ENCODE results near the gene C1GALT1C1L.
"Not testable (repeated sequence)": the region's sequence is repeated elsewhere in the genome, so short reads cannot be mapped to it uniquely, and the experiment has no call there.

C1GALT1C1L gene

GRCh38 chr2:43676322-43677050 lies at the start of gene C1GALT1C1L:
TSS of gene C1GALT1C1L (minus strand) at chr2:43676429. CDS start at chr2:43676322, 107 bp downstream.
- DNase-seq: no peak

DNA sequence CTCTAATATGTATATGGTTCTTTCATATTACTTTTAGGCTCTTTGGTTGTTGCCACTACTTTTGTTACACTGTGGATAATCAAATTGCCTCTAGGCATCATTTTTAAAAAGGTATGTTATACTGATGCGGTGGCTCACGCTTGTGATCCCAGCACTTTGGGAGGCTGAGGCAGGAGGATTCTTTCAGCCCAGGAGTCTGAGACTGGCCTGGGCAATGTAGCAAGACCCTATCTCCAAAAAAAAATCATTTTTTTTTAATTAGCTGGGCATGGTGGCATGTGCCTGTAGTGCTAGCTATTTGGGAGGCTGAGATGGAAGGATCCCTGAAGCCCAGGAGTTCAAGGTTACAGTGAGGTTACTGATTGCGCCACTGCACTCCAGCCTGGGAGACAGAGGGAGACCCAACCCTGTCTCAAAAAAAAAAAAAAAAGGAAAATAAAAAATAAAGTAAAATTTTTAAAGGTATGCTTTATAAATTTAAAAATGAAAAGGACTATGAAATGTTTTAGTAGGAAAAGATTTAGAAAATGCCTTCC lies 49.5 kb upstream of the C1GALT1C1L start:
- no peak for DNase-seq

DNA sequence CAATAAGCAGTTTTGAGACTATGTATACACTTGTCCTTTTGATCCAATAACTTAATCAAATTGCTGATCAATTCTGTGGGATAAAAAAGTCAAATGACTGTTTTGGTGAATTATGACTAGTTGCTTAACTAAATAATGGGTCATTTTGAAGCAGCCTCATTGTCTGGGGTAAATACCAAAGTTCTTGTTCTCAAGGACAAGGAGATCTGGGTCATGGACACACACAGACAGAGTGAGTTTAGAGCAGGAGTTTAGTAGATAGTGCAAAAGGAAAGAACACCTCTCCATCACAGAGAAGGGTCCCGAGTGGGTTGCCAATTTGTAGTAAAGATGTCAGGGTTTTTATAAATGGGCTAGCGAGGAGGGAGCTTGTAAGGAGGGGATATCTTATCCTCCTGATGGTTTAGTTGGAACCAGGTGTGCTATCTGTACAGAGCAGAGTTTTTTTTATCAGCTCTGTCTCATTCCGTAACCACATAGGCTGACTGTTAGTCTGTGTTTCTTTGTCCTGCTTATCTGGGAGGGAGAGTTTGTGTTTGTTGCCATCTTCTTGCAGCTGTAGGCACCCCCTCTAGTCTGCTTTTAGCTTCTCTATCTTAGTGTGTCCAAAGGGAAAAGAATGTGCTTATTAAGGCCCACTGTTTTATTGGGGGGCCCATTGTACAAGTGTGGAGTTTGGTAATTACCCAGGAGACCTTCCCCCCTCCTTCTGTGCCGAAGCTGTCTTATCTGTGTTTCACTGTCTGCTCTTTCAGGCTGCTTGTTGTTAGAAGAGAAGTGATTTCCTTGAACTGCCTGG lies 48.7 kb upstream of the C1GALT1C1L start:
- no peak for DNase-seq

- DNase-seq: no peak
Measured at GRCh38 chr2:43718530-43719124, 42.4 kb upstream of the C1GALT1C1L start.

DNA sequence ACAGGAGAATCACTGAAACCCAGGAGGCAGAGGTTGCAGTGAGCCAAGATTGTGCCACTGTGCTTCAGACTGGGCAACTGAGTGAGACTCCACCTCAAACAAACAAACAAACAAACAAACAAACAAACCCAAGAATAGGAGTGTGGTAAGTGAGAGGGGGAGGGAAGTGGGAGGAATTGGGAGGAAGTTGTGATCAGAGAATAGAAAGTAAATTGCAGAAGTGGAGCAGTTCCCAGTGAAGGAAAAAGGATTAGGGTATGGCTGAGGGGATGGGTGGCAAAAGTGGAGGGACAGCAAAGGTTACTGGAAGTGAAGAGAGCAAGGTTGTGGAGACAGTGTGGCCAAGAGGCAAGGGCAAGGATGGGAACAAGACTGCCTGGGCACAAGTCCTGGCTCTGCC lies 41.1 kb upstream of the C1GALT1C1L start:
- DNase-seq: no peak

- no peak for DNase-seq
Measured at GRCh38 chr2:43715300-43716098, 39.3 kb upstream of the C1GALT1C1L start.

- DNase-seq: no peak
Measured at GRCh38 chr2:43714164-43714563, 37.9 kb upstream of the C1GALT1C1L start.

- DNase-seq: no peak
Measured at GRCh38 chr2:43710866-43711265, 34.6 kb upstream of the C1GALT1C1L start.

DNA sequence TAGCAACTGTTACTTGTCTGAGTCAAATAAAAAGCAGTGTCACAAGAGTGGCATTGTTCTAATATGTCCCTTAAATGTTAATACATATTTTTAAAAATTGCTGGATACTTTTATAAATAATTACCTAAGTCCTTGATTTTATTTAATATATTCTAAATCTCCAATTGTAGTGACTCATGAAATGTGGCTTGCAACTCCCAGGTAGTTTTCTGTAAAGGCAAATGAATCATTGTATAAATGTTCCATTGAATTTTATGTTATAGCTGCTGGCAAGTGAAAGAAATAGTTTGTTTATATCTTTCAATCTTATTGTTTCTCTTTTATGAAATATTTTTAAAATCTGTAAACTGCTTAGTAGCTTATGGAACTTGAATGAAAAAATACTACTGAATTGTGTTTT lies 32.7 kb upstream of the C1GALT1C1L start:
- DNase-seq: no peak

- no peak for DNase-seq
Measured at GRCh38 chr2:43708178-43708577, 31.9 kb upstream of the C1GALT1C1L start.

DNA sequence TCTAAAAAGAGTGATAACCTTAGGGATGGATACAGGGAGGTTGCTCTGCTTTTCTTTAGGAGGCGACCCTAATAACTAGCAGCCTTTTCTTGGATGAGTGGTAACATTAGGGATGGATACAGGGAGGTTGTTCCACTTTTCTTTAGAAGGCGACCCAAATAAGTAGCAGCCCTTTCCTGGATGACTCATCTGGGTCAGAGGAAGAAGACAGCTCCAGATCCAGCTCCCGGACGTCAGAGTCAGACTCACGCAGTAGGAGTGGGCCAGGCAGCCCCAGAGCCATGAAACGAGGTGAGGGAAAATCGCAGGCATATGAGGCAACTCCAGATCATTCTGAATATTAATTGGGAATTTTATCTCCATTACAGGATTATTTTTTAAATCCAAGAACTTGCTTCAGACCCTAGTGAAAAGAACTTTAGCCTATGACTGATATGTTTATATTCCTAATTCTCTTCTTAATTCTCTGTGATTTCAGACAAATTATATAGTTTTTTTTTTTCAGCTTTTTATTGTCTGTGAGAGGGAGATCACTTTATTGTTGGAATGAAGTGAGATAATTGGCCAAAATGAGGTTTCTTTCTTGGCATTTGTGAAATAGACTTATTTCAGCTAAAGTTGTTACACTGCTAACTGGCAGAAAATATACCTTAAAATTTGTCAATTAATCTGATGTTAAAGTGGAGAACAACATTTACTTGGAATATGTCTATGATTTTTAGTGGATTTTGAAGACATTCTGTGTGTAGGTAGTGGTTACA lies 31.2 kb upstream of the C1GALT1C1L start:
- DNase-seq: no peak

DNA sequence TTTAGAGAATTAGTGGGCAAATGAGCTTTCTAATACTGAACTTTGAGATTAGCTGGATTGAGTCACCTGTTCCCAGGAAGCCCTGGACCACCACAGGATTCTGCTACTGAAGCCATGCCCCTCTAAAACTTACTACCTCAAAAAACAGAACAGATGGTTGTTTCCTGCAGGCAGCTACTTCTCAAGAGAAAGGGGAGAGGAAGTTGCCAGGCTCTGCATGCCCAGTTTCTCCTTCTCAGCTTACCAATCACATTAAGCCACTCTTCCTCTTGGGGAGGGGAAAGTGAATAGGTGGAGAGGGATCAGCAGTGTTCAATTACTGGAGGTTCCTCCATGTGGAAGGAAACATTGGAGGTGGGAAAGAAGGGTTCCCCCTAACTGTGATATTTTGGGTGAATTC lies 24.9 kb upstream of the C1GALT1C1L start:
- no peak for DNase-seq

GRCh38 chr2:43699761-43700160 lies 23.5 kb upstream of the C1GALT1C1L start:
- DNase-seq: no peak

DNA sequence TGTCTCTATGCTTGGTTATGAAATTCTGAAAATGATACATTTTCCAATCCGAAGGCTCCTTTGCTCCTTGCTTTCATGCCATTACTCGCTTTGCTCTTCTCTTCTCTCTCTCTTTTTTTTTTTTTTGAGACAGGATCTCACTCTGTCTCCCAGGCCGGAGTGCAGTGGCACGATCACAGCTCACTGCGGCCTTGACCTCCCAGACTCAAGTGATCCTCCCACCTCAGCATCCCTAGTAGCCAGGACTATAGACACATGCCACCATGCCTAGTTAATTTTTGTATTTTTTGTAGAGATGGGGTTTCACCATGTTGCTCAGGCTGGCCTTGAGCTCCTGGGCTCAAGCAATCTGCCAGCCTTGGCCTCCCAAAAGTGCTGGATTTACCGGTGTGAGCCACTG lies 21.9 kb upstream of the C1GALT1C1L start:
- DNase-seq: not testable (repeated sequence)

- no peak for DNase-seq
Measured at GRCh38 chr2:43692428-43692994, 16.3 kb upstream of the C1GALT1C1L start.

GRCh38 chr2:43689999-43690398 lies 13.8 kb upstream of the C1GALT1C1L start:
- DNase-seq: no peak

GRCh38 chr2:43685357-43685756 lies 9.1 kb upstream of the C1GALT1C1L start:
- no peak for DNase-seq

- not testable (repeated sequence) for DNase-seq
Measured at GRCh38 chr2:43677783-43678182, 1.6 kb upstream of the C1GALT1C1L start.

DNA sequence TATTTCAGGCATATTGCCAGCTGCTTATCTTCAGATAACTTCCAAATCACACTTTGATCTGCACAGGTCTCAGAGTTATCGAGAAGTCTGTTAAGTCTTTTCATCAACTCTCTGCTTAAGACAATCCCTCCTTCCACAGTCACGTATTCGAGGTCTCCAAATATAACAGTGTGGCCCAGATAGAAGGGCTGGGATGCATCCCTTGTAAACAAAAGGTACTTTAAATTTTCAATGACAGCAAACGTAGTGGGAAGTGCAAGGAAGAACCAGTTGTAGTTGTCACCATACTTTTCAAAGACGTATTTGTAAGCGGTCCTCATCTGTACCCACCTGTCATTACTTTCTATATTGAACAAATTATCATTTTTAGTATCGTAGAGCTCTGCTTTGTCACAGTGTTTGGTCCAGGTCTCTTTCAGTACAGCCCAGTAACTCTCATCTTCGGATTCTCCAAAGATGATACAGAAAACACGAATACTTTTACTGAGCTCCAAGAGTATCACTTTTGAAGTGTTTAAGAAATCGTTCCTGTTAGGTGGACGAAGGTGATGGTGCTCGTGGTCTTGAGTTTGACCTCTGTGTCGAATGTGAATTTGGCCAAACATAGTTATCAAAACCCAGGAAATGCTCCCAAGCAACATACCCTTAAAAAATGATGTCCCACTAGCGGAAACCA lies 445 bp downstream of the C1GALT1C1L start:
- no peak for DNase-seq

- DNase-seq: no peak
Measured at GRCh38 chr2:43657241-43657640, 19.0 kb downstream of the C1GALT1C1L start.

- DNase-seq: no peak
Measured at GRCh38 chr2:43653506-43653905, 22.7 kb downstream of the C1GALT1C1L start.

Data from RPMI8226 (cell line).